Psoas muscle (tissue), 8 donors: Measurements from ENCODE around the gene GLRA2. TPM values are rescaled to one million over a fixed set of nuclear protein-coding genes. Genes with fewer than 3 reads are reported as not detected.

Source experiments
- ATAC-seq, 4 donors: fragments of 200-7000 bp; cut with Tn5 transposase; one replicate each; pipeline ENCODE4 v1.9.1; 2020; ENCODE audit warnings: moderate library complexity in 3 of 4, mild to moderate bottlenecking in 2 of 4
- DNase-seq, 2 donors: peaks; one replicate each; pipeline ENCODE4 v3.0.0-alpha.2; 2020
- H3K27ac ChIP-seq: fragments of 200-600 bp; one replicate; pipeline ENCODE4 v1.8.0; 2022
- H3K27me3 ChIP-seq, 3 donors: fragments of 200-600 bp in 1 of 3; one replicate each; pipeline versions ENCODE4 v1.6.1 to v1.8.0; 2013 to 2022; ENCODE audit warnings: low read length in 2 of 3, mild to moderate bottlenecking in 2 of 3, moderate library complexity in 1 of 3; ENCODE audit not compliant: insufficient read depth in 3 of 3
- H3K36me3 ChIP-seq, 2 donors: fragments of 200-600 bp in 1 of 2; one replicate each; pipeline versions ENCODE4 v1.6.1 to v1.8.0; 2013 to 2022; ENCODE audit warnings: low read depth in 1 of 2, mild to moderate bottlenecking in 1 of 2, moderate library complexity in 1 of 2; ENCODE audit not compliant: insufficient read depth in 1 of 2
- H3K4me1 ChIP-seq: fragments of 200-600 bp; one replicate; pipeline ENCODE4 v1.8.0; 2022
- H3K4me3 ChIP-seq: fragments of 200-600 bp; one replicate; pipeline ENCODE4 v1.8.0; 2022; ENCODE audit warnings: mild to moderate bottlenecking
- H3K9me3 ChIP-seq: fragments of 200-600 bp; one replicate; pipeline ENCODE4 v1.8.0; 2022
- CTCF ChIP-seq: fragments of 200-600 bp; IDR thresholded peaks from one replicate; pipeline ENCODE4 v1.8.0; 2022; ENCODE audit warnings: antibody characterized with exemption
- WGBS, 3 donors: extraction: QIAGEN DNeasy Blood & Tissue Kit; methylation state at CpG; one replicate each; pipeline versions ENCODE4 v1.1.6 to v1.1.7; 2013; 5-methylcytosine and 5-hydroxymethylcytosine counted together
- intact Hi-C, 2 donors: fragments of 100-400 bp; cut with DNase I; formaldehyde crosslinking; loops; one replicate each; pipeline versions ENCODE4 v1.11.0 to v1.14.2; 2022
- polyA plus RNA-seq, 3 donors: library from polyadenylated mRNA; stranded (reverse); fragments of 200-250 nt; gene quantifications; one replicate each; pipeline ENCODE4 v1.2.3, GENCODE V29; 2013
- total RNA-seq, 4 donors: library from RNA; stranded (reverse); fragmentation: NEBNext Ultra II Directional in 2 of 4; extraction: Animal tissue kit (Norgen Biotek cat#: 25700) in 2 of 4; gene quantifications; one replicate each; pipeline versions ENCODE4 v1.2.1 to v1.2.4, GENCODE V29; 2021 to 2023
- donor health status: healthy with polysubstance abuse.
- donor health status: DM: no; HTN: no; CAD: no; lungs with moderate emphysema.
- donor health status: Bipolar disorder and iron deficiency.
- donor health status: healthy.
- donor health status: DM: yes; HTN: yes; CAD: no.
- donor health status: DM: no; HTN: no; CAD: no.
- donor health status: DM: no; HTN: no; CAD: no.
- donor health status: DM: yes; HTN: yes; CAD: no.

GLRA2 gene
- total and polyA plus RNA-seq, 7 donors: not detected

GRCh38 chrX:14584548-14584947 is 55.2 kb downstream of the GLRA2 start:
- H3K27me3 ChIP-seq: no peaks in the 10 kb centered on the region
- no peak for TF ChIP-seq CTCF
- intact Hi-C loops: no loop called here
- DNase-seq (no peak), ATAC-seq (no peak)
- H3K4me1 ChIP-seq: no peaks in the 10 kb centered on the region
- 79 to 89% (median 82%) methylated on average over 2 of the region's 2 CpGs for WGBS, 3 donors
- H3K9me3 ChIP-seq: no peaks in the 10 kb centered on the region
- H3K27ac ChIP-seq: no peak overlapping the region
- no peaks in the 10 kb centered on the region for H3K36me3 ChIP-seq
- H3K4me3 ChIP-seq: no peak overlapping the region

- WGBS, 3 donors: 63 to 81% (median 74%) methylated on average over 2 of the region's 2 CpGs
- intact Hi-C loops: no loop called here
- DNase-seq: no peak
- Histone ChIP-seq H3K27ac (no peak overlapping the region), H3K4me1 (no peaks in the 10 kb centered on the region), H3K9me3 (no peaks in the 10 kb centered on the region), H3K36me3 (no peaks in the 10 kb centered on the region), H3K4me3 (no peak overlapping the region), H3K27me3 (no peaks in the 10 kb centered on the region)
- TF ChIP-seq CTCF: no peak
- no peak for ATAC-seq
Measured at GRCh38 chrX:14590216-14590615, 60.9 kb downstream of the GLRA2 start.

GRCh38 chrX:14590693-14591424 is 61.5 kb downstream of the GLRA2 start:
- H3K27me3 ChIP-seq: no peaks in the 10 kb centered on the region
- ATAC-seq (no peak), DNase-seq (no peak)
- no peak overlapping the region for H3K4me3 ChIP-seq
- TF ChIP-seq CTCF: no peak
- no peaks in the 10 kb centered on the region for H3K9me3 ChIP-seq
- H3K27ac ChIP-seq: no peak overlapping the region
- H3K4me1 ChIP-seq: no peaks in the 10 kb centered on the region
- intact Hi-C loops: no loop called here
- no peaks in the 10 kb centered on the region for H3K36me3 ChIP-seq
- 78 to 87% (median 85%) methylated on average over 7 of the region's 7 CpGs for WGBS, 3 donors

- ATAC-seq: no peak
- Histone ChIP-seq H3K36me3 (no peaks in the 10 kb centered on the region), H3K4me1 (no peaks in the 10 kb centered on the region), H3K9me3 (no peaks in the 10 kb centered on the region), H3K4me3 (no peak overlapping the region), H3K27me3 (peaks cover 0 to 1% (median 0%) of the 10 kb centered on the region in 3 donors), H3K27ac (no peak overlapping the region)
- WGBS, 3 donors: 41 to 77% (median 65%) methylated on average over 2 of the region's 2 CpGs
- intact Hi-C loops: no loop called here
- TF ChIP-seq CTCF: no peak
- no peak for DNase-seq
Measured at GRCh38 chrX:14591976-14592375, 62.6 kb downstream of the GLRA2 start.

- DNase-seq: no peak
- Histone ChIP-seq H3K27ac (no peak overlapping the region), H3K4me1 (no peaks in the 10 kb centered on the region), H3K4me3 (no peak overlapping the region), H3K36me3 (no peaks in the 10 kb centered on the region), H3K27me3 (peaks cover 0 to 5% (median 0%) of the 10 kb centered on the region in 3 donors), H3K9me3 (no peaks in the 10 kb centered on the region)
- ATAC-seq: no peak
- TF ChIP-seq CTCF: no peak
- intact Hi-C loops: no loop called here
Measured at GRCh38 chrX:14594521-14594920, 65.2 kb downstream of the GLRA2 start.
